HG03135 (cell line): Measurements from ENCODE around the gene TAF1B.

Experiments used
- ATAC-seq: cut with Tn5 transposase; IDR thresholded peaks from one replicate; pipeline ENCODE4 v1.9.1; 2021; ENCODE audit warnings: mild to moderate bottlenecking, moderate library complexity; ENCODE audit not compliant: unreplicated experiment

The TAF1B gene

DNA sequence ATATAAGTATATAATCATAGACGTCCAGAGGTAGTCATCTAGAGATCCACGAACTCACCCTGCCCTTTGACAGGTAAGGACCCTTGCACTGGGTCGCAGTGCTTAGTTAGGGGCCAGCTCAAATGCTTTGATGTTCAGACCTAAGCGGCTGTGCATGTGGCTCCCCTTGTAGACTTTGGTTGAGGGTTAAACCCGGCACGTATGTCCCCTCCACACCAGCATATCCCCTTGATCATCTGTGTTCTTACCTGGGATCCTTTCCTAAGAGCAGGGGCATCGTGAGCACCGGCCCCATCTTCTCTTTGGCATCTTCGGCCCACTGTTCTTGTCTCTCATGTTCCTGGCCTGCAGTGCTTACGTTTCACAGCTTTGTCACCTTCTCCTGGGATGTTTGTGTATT, 139.6 kb downstream of the TAF1B start:
- ATAC-seq, result no peak

DNA sequence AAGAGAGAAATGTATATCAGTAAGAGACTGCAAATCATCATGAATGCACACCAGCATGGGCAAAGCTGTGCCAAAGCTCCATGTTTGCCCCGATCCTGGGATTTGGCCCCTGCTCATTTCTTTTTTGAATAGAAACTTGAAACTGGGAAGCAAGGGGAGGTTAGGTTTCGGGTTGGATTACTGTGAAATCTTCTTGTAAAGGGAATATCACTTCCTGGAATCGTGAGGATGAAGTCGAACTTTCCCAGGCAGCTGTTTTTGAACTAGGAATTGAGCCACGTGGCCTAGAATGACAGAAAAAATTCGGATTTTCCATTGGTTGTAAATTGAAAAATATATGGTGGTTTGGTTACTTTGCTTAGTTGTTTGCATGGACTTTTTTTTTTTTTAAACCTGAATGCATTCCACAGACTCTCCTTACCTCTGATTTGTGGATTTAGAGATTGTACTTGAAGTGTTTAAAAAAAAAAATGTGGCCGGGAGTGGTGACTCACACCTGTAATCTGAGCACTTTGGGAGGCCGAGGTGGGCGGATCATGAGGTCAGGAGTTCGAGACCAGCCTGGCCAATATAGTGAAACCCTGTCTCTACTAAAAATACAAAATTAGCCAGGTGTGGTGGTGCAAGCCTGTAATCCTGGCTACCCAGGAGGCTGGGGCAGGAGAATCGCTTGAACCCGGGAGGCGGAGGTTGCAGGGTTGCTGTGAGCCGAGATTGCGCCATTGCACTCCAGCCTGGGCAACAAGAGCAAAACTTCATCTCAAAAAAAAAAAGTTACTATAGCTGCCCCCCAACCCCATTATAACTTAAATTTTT, 140.3 kb downstream of the TAF1B start:
- ATAC-seq, result no peak
